Measurements from ENCODE around the gene GCNT4.

GRCh38 chr5:75031366-75031765, 21.0 kb downstream of the GCNT4 start:
- TF ChIP-seq CTCF (IDR thresholded peaks at IDR 0.05) (no peak), POLR2AphosphoS5 (IDR thresholded peaks at IDR 0.05) (no peak), POLR2A (IDR thresholded peaks at IDR 0.05) (no peak)

All from prostate gland (tissue), 2 donors.